ENCODE data around the gene DENND5A.

- TF ChIP-seq POLR2A (IDR thresholded peaks at IDR 0.05) (no peak), CTCF (IDR thresholded peaks at IDR 0.05) (no peak)
Observed at GRCh38 chr11:9133956-9134355, 131.2 kb downstream of the DENND5A start.
